Fibroblast of villous mesenchyme (primary cell): ENCODE results near the gene HOMER1. TPM values are rescaled to one million over a fixed set of nuclear protein-coding genes. Genes with fewer than 3 reads are reported as not detected.

Experiments used
- DNase-seq: peaks from one replicate; pipeline ENCODE4 v3.0.0-alpha.2; 2010; ENCODE audit warnings: low read depth
- H3K4me3 ChIP-seq: 2 replicates; pipeline ENCODE4 v1.5.1; 2011; ENCODE audit warnings: low read depth, mild to moderate bottlenecking, low read length
- CTCF ChIP-seq: IDR thresholded peaks from 2 replicates; pipeline ENCODE4 v1.5.1; 2012; ENCODE audit warnings: low read depth, mild to moderate bottlenecking, low read length; ENCODE audit not compliant: insufficient read depth
- total RNA-seq: library from RNA; depleted of rRNA; stranded (reverse); fragments of >200 nt; gene quantifications from 2 replicates; pipeline ENCODE4 v1.2.3, GENCODE V29; 2012

The HOMER1 gene
- total RNA-seq, 1 donor = 15.5 TPM

GRCh38 chr5:79512471-79513307 is 1.2 kb downstream of the HOMER1 start:
- no peak for TF ChIP-seq CTCF
- no peak for DNase-seq
- H3K4me3 ChIP-seq = peak overlapping the region; percentile 83

DNA sequence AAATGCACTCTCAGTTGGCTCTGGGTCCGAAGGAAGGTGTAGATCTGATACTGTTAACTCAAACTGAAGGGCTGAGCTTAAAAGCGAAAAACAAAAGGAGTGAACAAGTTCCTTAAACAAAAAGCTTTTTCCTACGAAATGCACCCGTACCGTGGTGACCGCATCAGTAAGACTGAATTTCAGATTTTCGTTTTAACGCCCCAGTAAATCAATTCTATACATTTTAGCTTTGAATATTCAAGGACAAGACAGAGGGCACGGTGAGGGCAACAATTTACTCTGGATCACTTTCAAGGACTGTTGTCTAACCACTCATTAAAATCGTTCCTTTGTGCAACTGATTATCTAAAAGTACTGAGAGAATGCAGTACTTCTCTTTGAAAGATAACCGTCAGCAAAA is 1.9 kb downstream of the HOMER1 start:
- TF ChIP-seq CTCF = no peak
- peak overlapping the region; percentile 83 for H3K4me3 ChIP-seq
- DNase-seq = no peak

- no peak for TF ChIP-seq CTCF
- peak overlapping the region; percentile 83 for H3K4me3 ChIP-seq
- no peak for DNase-seq
Observed at GRCh38 chr5:79510638-79511037, 3.3 kb downstream of the HOMER1 start.

DNA sequence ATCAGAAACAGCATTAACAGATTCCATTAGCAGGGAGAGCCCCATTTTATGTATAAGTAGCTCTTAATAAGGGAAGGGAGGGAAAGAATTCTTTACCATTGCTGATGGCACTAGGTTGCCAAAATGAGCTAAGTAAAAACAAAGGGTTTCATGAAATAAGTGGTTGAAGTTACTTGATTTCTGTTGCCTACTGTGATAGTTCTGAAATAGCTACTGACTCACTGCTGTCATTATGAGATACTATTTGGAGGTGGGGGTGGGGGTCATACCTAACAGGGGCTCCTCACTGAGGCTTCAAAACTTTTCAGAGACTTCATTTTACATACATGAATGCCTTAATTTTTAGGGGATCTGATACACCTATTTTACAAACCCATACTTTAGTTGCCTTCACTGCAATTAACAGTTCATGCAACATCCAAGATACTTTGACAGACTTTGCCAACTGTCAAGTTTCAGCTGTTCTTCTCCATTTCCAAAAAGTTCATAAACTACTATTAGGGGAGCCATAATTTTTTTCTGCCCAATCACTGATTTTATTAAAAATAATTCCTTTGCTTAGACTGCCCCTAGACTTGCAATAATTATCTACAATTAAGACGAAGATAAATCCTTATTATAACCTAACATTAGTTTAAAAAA is 4.6 kb downstream of the HOMER1 start:
- no peak for TF ChIP-seq CTCF
- no peak for DNase-seq
- no peak overlapping the region for H3K4me3 ChIP-seq

DNA sequence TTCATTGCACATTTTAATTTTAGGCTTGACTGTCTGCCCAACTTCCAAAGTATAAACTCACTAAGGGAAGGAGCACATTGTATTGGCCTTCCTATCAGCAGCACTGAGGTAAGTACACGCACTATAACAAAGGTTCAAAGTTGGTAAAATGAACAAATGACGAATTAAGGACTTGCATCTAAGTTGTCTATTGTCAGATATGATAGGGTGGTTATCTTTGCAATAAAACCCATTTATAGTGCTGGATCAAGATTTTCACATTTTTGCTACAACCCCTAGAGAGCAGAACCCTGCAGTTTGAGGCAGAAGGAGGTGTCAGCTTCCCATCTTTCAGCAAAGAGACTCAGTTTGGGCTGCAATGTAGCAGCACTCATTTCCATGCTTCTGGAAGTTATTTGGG is 5.1 kb downstream of the HOMER1 start:
- H3K4me3 ChIP-seq = no peak overlapping the region
- TF ChIP-seq CTCF = no peak
- DNase-seq = no peak

DNA sequence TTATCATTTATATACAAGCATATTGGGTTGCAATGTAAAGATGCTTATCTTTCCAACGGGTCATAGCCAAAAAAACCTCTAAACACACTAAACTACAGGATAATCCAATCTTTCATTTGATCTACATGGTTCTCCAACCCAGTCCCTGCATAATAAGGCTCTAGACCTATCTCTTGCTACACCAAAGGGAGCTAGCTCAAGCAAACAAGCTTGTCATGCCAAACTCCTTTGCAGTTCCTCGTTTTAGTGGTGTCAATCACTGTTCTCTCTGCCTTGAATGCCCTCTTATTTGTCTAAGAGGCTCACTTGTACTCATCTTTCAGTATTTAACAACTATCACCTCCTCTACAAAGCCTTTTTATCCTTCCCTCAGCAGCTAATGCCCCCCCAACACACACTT is 5.6 kb downstream of the HOMER1 start:
- DNase-seq = no peak
- TF ChIP-seq CTCF = no peak

More for the DNA sequence above, 5.6 kb downstream of the HOMER1 start:
- H3K4me3 ChIP-seq = no peak overlapping the region
